ENCODE results near the gene ZNF562.

- TF ChIP-seq POLR2A (IDR thresholded peaks at IDR 0.05) (no peak), EP300 (IDR thresholded peaks at IDR 0.05) (no peak), CTCF (IDR thresholded peaks at IDR 0.05) (no peak)
Observed at GRCh38 chr19:9645472-9645871, 29.4 kb downstream of the ZNF562 start.

Measured in stomach (tissue), 4 donors.